ENCODE data around the gene SLC35F5.

DNA sequence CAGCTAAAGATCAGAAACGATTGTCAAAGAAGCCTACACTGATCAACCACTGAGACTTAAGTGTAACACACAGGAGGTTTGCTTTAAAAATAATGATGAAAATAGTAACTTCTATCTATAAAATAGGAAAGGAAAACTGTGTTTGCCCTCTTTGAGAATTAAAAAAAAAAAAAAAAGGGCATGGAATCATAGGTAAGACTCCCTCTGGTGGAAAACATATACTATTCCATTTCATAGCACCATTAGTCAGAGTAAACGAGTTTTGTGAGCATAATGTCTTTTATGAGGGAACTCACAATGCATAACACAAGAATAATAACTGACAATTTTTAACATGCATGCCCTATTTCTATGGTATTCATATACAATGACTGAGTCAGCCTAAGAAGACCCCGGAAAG is 36.3 kb downstream of the SLC35F5 start:
- TF ChIP-seq POLR2A (IDR thresholded peaks at IDR 0.05) (no peak), EP300 (IDR thresholded peaks at IDR 0.05) (no peak)
- TF ChIP-seq, protein P1, sequence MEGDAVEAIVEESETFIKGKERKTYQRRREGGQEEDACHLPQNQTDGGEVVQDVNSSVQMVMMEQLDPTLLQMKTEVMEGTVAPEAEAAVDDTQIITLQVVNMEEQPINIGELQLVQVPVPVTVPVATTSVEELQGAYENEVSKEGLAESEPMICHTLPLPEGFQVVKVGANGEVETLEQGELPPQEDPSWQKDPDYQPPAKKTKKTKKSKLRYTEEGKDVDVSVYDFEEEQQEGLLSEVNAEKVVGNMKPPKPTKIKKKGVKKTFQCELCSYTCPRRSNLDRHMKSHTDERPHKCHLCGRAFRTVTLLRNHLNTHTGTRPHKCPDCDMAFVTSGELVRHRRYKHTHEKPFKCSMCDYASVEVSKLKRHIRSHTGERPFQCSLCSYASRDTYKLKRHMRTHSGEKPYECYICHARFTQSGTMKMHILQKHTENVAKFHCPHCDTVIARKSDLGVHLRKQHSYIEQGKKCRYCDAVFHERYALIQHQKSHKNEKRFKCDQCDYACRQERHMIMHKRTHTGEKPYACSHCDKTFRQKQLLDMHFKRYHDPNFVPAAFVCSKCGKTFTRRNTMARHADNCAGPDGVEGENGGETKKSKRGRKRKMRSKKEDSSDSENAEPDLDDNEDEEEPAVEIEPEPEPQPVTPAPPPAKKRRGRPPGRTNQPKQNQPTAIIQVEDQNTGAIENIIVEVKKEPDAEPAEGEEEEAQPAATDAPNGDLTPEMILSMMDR (IDR thresholded peaks at IDR 0.05), result no peak
